Psoas muscle (tissue), 8 donors: ENCODE results near the gene F12. TPM values are rescaled to one million over a fixed set of nuclear protein-coding genes. Genes with fewer than 3 reads are reported as not detected.

Experiments
- ATAC-seq, 4 donors: fragments of 200-7000 bp; cut with Tn5 transposase; one replicate each; pipeline ENCODE4 v1.9.1; 2020; ENCODE audit warnings: moderate library complexity in 3 of 4, mild to moderate bottlenecking in 2 of 4
- DNase-seq, 2 donors: peaks; one replicate each; pipeline ENCODE4 v3.0.0-alpha.2; 2020
- H3K27ac ChIP-seq: fragments of 200-600 bp; one replicate; pipeline ENCODE4 v1.8.0; 2022
- H3K27me3 ChIP-seq, 3 donors: fragments of 200-600 bp in 1 of 3; one replicate each; pipeline versions ENCODE4 v1.6.1 to v1.8.0; 2013 to 2022; ENCODE audit warnings: low read length in 2 of 3, mild to moderate bottlenecking in 2 of 3, moderate library complexity in 1 of 3; ENCODE audit not compliant: insufficient read depth in 3 of 3
- H3K36me3 ChIP-seq, 2 donors: fragments of 200-600 bp in 1 of 2; one replicate each; pipeline versions ENCODE4 v1.6.1 to v1.8.0; 2013 to 2022; ENCODE audit warnings: low read depth in 1 of 2, mild to moderate bottlenecking in 1 of 2, moderate library complexity in 1 of 2; ENCODE audit not compliant: insufficient read depth in 1 of 2
- H3K4me1 ChIP-seq: fragments of 200-600 bp; one replicate; pipeline ENCODE4 v1.8.0; 2022
- H3K4me3 ChIP-seq: fragments of 200-600 bp; one replicate; pipeline ENCODE4 v1.8.0; 2022; ENCODE audit warnings: mild to moderate bottlenecking
- H3K9me3 ChIP-seq: fragments of 200-600 bp; one replicate; pipeline ENCODE4 v1.8.0; 2022
- WGBS, 3 donors: extraction: QIAGEN DNeasy Blood & Tissue Kit; methylation state at CpG; one replicate each; pipeline versions ENCODE4 v1.1.6 to v1.1.7; 2013; 5-methylcytosine and 5-hydroxymethylcytosine counted together
- intact Hi-C, 2 donors: fragments of 100-400 bp; cut with DNase I; formaldehyde crosslinking; loops; one replicate each; pipeline versions ENCODE4 v1.11.0 to v1.14.2; 2022
- polyA plus RNA-seq, 3 donors: library from polyadenylated mRNA; stranded (reverse); fragments of 200-250 nt; gene quantifications; one replicate each; pipeline ENCODE4 v1.2.3, GENCODE V29; 2013
- total RNA-seq, 4 donors: library from RNA; stranded (reverse); fragmentation: NEBNext Ultra II Directional in 2 of 4; extraction: Animal tissue kit (Norgen Biotek cat#: 25700) in 2 of 4; gene quantifications; one replicate each; pipeline versions ENCODE4 v1.2.1 to v1.2.4, GENCODE V29; 2021 to 2023
- TF ChIP-seq, protein P1 (sequence below): fragments of 200-600 bp; IDR thresholded peaks from one replicate; pipeline ENCODE4 v1.8.0; 2022; ENCODE audit warnings: antibody characterized with exemption
- donor health status: healthy with polysubstance abuse.
- donor health status: DM: no; HTN: no; CAD: no; lungs with moderate emphysema.
- donor health status: Bipolar disorder and iron deficiency.
- donor health status: healthy.
- donor health status: DM: yes; HTN: yes; CAD: no.
- donor health status: DM: no; HTN: no; CAD: no.
- donor health status: DM: no; HTN: no; CAD: no.
- donor health status: DM: yes; HTN: yes; CAD: no.

Gene F12
- total and polyA plus RNA-seq, 7 donors: 0.06 to 0.81 (median 0.24) TPM; not detected in 3

DNA sequence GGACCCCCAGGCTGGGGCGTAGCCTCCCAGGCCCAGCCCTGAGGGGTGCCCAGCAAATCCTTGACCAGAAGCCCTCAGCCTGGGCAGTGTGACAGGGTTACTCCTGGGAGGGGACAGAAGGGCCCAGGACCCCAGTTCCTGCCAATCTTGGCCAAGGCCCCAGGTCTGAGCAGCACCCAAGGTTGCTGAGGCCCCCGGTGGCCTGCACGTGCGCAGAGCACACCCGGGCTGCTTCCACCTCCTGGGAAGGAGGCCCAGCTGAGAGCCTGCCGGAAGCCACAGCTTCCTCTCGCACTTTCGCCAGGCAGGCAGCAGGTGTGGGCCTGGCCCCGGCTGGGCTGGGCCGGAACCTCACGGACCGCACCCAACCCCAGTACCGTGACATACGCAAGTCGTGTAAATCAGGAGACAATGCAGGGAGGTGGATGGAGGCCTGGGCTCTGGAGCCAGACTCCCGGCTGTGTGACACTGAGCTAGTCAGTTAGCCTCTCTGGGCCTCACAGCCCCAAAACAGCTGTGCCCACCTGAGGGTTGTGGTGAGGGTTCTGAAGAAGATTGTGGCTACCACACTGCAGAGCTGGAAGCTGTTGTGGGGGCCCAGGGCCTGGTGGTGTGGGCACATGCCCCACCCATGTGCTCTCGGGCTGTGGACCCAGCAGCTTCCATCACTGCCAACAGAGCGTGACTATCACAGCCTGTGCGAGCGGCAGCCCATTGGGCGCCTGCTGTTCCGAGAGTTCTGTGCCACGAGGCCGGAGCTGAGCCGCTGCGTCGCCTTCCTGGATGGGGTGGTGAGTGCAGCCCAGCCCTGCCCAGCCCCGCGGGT is 22.2 kb upstream of the F12 start:
- no peaks in the 10 kb centered on the region for H3K27me3 ChIP-seq
- intact Hi-C loops: no loop called here

DNA sequence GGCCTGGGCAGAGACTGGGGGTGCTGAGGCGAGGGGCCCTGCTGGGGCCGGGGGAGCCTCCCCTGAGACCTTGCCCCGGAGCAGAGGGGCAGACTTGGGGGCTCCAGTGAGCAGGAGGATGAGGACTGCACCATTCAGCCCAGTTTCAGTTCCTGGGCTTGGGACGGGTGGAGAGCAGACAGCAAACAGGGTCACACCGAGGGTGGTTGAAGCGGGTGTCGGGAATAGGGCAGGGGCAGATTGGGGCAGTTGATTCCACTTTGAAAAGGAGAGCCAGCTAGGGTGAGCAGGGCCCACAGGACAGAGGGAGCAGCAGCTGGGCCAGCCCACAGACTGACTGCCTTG is 21.6 kb upstream of the F12 start:
- Histone ChIP-seq H3K27ac (no peak overlapping the region), H3K9me3 (no peaks in the 10 kb centered on the region), H3K4me1 (peaks cover 31% of the 10 kb centered on the region), H3K36me3 (peaks cover 0 to 45% of the 10 kb centered on the region in 2 donors), H3K4me3 (no peak overlapping the region), H3K27me3 (no peaks in the 10 kb centered on the region)
- no peak for ATAC-seq
- TF ChIP-seq, protein P1, sequence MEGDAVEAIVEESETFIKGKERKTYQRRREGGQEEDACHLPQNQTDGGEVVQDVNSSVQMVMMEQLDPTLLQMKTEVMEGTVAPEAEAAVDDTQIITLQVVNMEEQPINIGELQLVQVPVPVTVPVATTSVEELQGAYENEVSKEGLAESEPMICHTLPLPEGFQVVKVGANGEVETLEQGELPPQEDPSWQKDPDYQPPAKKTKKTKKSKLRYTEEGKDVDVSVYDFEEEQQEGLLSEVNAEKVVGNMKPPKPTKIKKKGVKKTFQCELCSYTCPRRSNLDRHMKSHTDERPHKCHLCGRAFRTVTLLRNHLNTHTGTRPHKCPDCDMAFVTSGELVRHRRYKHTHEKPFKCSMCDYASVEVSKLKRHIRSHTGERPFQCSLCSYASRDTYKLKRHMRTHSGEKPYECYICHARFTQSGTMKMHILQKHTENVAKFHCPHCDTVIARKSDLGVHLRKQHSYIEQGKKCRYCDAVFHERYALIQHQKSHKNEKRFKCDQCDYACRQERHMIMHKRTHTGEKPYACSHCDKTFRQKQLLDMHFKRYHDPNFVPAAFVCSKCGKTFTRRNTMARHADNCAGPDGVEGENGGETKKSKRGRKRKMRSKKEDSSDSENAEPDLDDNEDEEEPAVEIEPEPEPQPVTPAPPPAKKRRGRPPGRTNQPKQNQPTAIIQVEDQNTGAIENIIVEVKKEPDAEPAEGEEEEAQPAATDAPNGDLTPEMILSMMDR: no peak
- 89 to 97% (median 92%) methylated on average over 7 of the region's 7 CpGs for WGBS, 3 donors
- intact Hi-C loops: no loop called here
- DNase-seq: peak in 1 of 2 donors; percentile 44

More for the DNA sequence above, 22.2 kb upstream of the F12 start:
- peak; percentile 15 to 56 (median 38) for ATAC-seq
- 44 to 70% (median 46%) methylated on average over 29 of the region's 29 CpGs for WGBS, 3 donors
- H3K4me3 ChIP-seq: no peak overlapping the region
- DNase-seq: peak in 1 of 2 donors; percentile 63
- H3K36me3 ChIP-seq: peaks cover 0 to 50% of the 10 kb centered on the region in 2 donors
- H3K4me1 ChIP-seq: peaks cover 31% of the 10 kb centered on the region
- TF ChIP-seq, protein P1: no peak
- peak overlapping the region; percentile 42 for H3K27ac ChIP-seq
- no peaks in the 10 kb centered on the region for H3K9me3 ChIP-seq

DNA sequence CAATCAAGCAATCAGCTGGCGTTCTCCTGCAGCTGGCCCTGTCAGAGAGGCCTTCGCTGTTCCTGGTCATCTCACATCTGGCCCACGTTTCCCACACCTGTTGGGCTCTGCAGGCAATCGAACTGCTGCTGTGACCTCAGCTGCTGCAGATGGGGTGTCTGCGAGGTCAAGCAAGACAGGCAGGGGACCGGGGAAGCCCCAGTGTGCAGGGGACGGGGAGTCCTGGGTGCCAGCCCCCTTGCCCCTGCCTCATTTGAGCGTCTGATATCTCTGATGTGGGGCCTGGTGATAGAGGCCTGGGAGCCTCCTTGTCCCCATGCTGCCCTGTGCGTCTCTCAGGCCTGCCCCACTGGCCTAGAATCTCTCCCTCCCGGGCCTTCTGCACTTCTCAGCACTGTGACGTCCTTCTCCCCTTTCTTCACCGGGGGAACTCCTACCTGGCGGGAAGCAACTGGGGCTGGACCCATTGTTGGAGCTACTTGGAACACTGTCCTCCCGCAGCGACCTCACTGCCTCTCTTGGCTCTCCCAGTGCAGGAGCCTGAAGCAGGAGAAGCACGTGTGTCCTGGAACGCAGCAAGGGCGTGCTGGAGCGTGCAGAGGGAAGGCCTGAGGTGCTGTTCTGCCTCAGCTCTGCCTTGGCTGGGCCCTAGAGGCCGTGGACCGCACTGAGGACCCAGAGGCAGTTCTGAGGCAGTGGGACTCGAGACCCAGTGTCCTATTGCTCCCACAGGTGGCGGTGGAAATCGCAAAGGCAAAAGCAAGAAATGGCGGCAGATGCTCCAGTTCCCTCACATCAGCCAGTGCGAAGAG is 21.0 kb upstream of the F12 start:
- H3K27ac ChIP-seq: no peak overlapping the region
- H3K27me3 ChIP-seq: no peaks in the 10 kb centered on the region
- DNase-seq: no peak
- peaks cover 0 to 39% of the 10 kb centered on the region in 2 donors for H3K36me3 ChIP-seq
- no peak for ATAC-seq
- 75 to 80% (median 78%) methylated on average over 26 of the region's 26 CpGs for WGBS, 3 donors
- intact Hi-C loops: no loop called here
- H3K4me1 ChIP-seq: peaks cover 31% of the 10 kb centered on the region
- no peaks in the 10 kb centered on the region for H3K9me3 ChIP-seq
- no peak overlapping the region for H3K4me3 ChIP-seq
- TF ChIP-seq, protein P1: no peak

- H3K27me3 ChIP-seq: no peaks in the 10 kb centered on the region
- H3K4me3 ChIP-seq: no peak overlapping the region
- peaks cover 31% of the 10 kb centered on the region for H3K4me1 ChIP-seq
- ATAC-seq: no peak
- TF ChIP-seq, protein P1: no peak
- DNase-seq: peak; percentile 54 to 80
- H3K36me3 ChIP-seq: peaks cover 0 to 30% of the 10 kb centered on the region in 2 donors
- 85 to 91% (median 86%) methylated on average over 6 of the region's 6 CpGs for WGBS, 3 donors
- no peaks in the 10 kb centered on the region for H3K9me3 ChIP-seq
- intact Hi-C loops: no loop called here
- H3K27ac ChIP-seq: no peak overlapping the region
These were observed 20.1 kb upstream of the F12 start for GRCh38 chr5:177429248-177430040.
